Measurements from ENCODE around the gene TIMM10. TPM values are rescaled to one million over a fixed set of nuclear protein-coding genes. Genes with fewer than 3 reads are reported as not detected.
"Not testable (repeated sequence)": the region's sequence is repeated elsewhere in the genome, so short reads cannot be mapped to it uniquely, and the experiment has no call there.

The TIMM10 gene
- total RNA-seq, 6 donors from 2014 or later: 7.3 to 62.2 (median 26.8) TPM

- 75 to 91% methylated on average over 1 of the region's 1 CpG for WGBS, 2 donors
- DNase-seq: no peak
- no peaks in the 10 kb centered on the region for H3K27me3 ChIP-seq
- no peak overlapping the region for H3K4me3 ChIP-seq
- TF ChIP-seq EP300 (IDR thresholded peaks at IDR 0.05): no peak
- no peak for TF ChIP-seq POLR2AphosphoS5 (IDR thresholded peaks at IDR 0.05)
- no peak for TF ChIP-seq CTCF (IDR thresholded peaks at IDR 0.05)
- no peak for TF ChIP-seq POLR2A (IDR thresholded peaks at IDR 0.05)
- no peaks in the 10 kb centered on the region for H3K4me1 ChIP-seq
- no peak for ATAC-seq (ENCODE audit: low FRiP score in 2 of 2)
- H3K36me3 ChIP-seq: no peaks in the 10 kb centered on the region
- no peak overlapping the region for H3K27ac ChIP-seq
- no peaks in the 10 kb centered on the region for H3K9me3 ChIP-seq
Measured at GRCh38 chr11:57539342-57539741, 8.8 kb upstream of the TIMM10 start.

GRCh38 chr11:57536947-57537619 is 6.5 kb upstream of the TIMM10 start, which contains the start of gene SMTNL1:
Gene SMTNL1, plus strand, starts transcription at chr11:57537595. Its CDS starts 5,048 bp downstream, at chr11:57542643.
- Histone ChIP-seq H3K4me1 (no peaks in the 10 kb centered on the region), H3K9me3 (no peaks in the 10 kb centered on the region), H3K36me3 (no peaks in the 10 kb centered on the region), H3K27me3 (no peaks in the 10 kb centered on the region), H3K27ac (no peak within 1 kb of the TSS), H3K4me3 (no peak within 1 kb of the TSS)
- DNase-seq (peak in 1 of 2 donors; percentile 7), ATAC-seq (ENCODE audit: low FRiP score in 2 of 2) (no peak)
- no peak for TF ChIP-seq POLR2A (IDR thresholded peaks at IDR 0.05)
- no peak for TF ChIP-seq POLR2AphosphoS5 (IDR thresholded peaks at IDR 0.05)
- no peak for TF ChIP-seq EP300 (IDR thresholded peaks at IDR 0.05)
- TF ChIP-seq CTCF (IDR thresholded peaks at IDR 0.05): no peak
- WGBS, 2 donors: 80 to 83% methylated on average over 14 of the region's 14 CpGs

- not testable (repeated sequence) for H3K27me3 ChIP-seq; ATAC-seq (ENCODE audit: low FRiP score in 2 of 2); H3K36me3 ChIP-seq; H3K27ac ChIP-seq; H3K4me3 ChIP-seq; DNase-seq; H3K9me3 ChIP-seq
- H3K4me1 ChIP-seq: peaks cover 13 to 19% (median 15%) of the 10 kb centered on the region in 4 donors
- 88 to 97% methylated on average over 7 of the region's 7 CpGs for WGBS, 2 donors
Measured at GRCh38 chr11:57534449-57534848, 3.9 kb upstream of the TIMM10 start.

DNA sequence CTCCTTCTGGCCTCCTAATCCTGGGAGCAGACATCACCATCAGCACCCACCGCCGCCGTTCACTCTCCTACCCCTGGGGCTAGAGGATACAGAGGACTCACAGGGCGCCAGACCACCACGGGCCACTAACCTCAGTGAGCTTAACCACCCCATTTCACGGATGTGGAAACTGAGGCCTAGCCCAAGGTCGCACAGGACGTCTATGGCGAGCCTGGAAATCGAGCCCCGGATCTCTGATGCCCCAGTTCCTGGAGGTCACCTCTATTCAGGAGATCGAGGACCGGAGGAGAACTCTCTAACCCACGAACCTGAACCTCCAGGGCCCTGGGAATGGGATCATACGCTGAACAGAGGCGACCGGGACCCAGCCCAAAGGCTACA is 349 bp downstream of the TIMM10 start:
- 0 to 1% methylated on average over 3 to 17 of the region's 17 CpGs for WGBS, 2 donors

GRCh38 chr11:57529012-57529411 is 1.5 kb downstream of the TIMM10 start:
- Histone ChIP-seq H3K4me1 (peaks cover 17 to 26% (median 18%) of the 10 kb centered on the region in 4 donors), H3K27me3 (no peaks in the 10 kb centered on the region), H3K4me3 (no peak overlapping the region), H3K27ac (no peak overlapping the region), H3K36me3 (peaks cover 0 to 6% (median 2%) of the 10 kb centered on the region in 4 donors), H3K9me3 (no peaks in the 10 kb centered on the region)
- ATAC-seq (ENCODE audit: low FRiP score in 2 of 2): no peak
- TF ChIP-seq CTCF (IDR thresholded peaks at IDR 0.05): no peak
- TF ChIP-seq POLR2A (IDR thresholded peaks at IDR 0.05): no peak
- TF ChIP-seq EP300 (IDR thresholded peaks at IDR 0.05): no peak
- no peak for TF ChIP-seq POLR2AphosphoS5 (IDR thresholded peaks at IDR 0.05)
- DNase-seq: no peak

More for the DNA sequence above, 349 bp downstream of the TIMM10 start:
- Histone ChIP-seq H3K36me3 (peaks cover 0 to 6% (median 2%) of the 10 kb centered on the region in 4 donors), H3K4me3 (peak overlapping the region; percentile 55 to 91 (median 70)), H3K27ac (peak overlapping the region; percentile 69 to 81 (median 76)), H3K4me1 (peaks cover 17 to 26% (median 18%) of the 10 kb centered on the region in 4 donors), H3K27me3 (no peaks in the 10 kb centered on the region), H3K9me3 (no peaks in the 10 kb centered on the region)
- no peak for TF ChIP-seq POLR2AphosphoS5 (IDR thresholded peaks at IDR 0.05)
- TF ChIP-seq CTCF (IDR thresholded peaks at IDR 0.05): no peak
- TF ChIP-seq POLR2A (IDR thresholded peaks at IDR 0.05): no peak
- no peak for TF ChIP-seq EP300 (IDR thresholded peaks at IDR 0.05)
- DNase-seq (peak in 1 of 2 donors; percentile 5), ATAC-seq (ENCODE audit: low FRiP score in 2 of 2) (no peak)
